SHP77 treated with DMSO at 0.1 percent for 48 hours (cell line): Measurements from ENCODE around the gene TAX1BP1.

Experiments used
- DNase-seq: peaks from one replicate; lab custom pipeline; 2025; lab: John Stamatoyannopoulos, UW

TAX1BP1 gene

GRCh38 chr7:27781188-27781587 is 41.2 kb downstream of the TAX1BP1 start:
- no peak for DNase-seq

GRCh38 chr7:27782849-27783248 is 42.9 kb downstream of the TAX1BP1 start:
- no peak for DNase-seq

- DNase-seq = no peak
These were observed 44.6 kb downstream of the TAX1BP1 start for GRCh38 chr7:27784399-27785053.

- DNase-seq = no peak
These were observed 48.5 kb downstream of the TAX1BP1 start for GRCh38 chr7:27788437-27788836.

GRCh38 chr7:27793780-27794179 is 53.8 kb downstream of the TAX1BP1 start:
- DNase-seq = no peak

GRCh38 chr7:27795977-27796376 is 56.0 kb downstream of the TAX1BP1 start:
- DNase-seq = no peak

- DNase-seq = no peak
These were observed 59.2 kb downstream of the TAX1BP1 start for GRCh38 chr7:27799212-27799611.

- no peak for DNase-seq
These were observed 63.0 kb downstream of the TAX1BP1 start for GRCh38 chr7:27802999-27803398.

- DNase-seq = no peak
These were observed 64.2 kb downstream of the TAX1BP1 start for GRCh38 chr7:27804139-27804538.

GRCh38 chr7:27808626-27809025 is 68.7 kb downstream of the TAX1BP1 start:
- DNase-seq = no peak

- no peak for DNase-seq
These were observed 70.2 kb downstream of the TAX1BP1 start for GRCh38 chr7:27810186-27810585.

- DNase-seq = no peak
These were observed 72.7 kb downstream of the TAX1BP1 start for GRCh38 chr7:27812706-27813105.

- DNase-seq = no peak
These were observed 82.3 kb downstream of the TAX1BP1 start for GRCh38 chr7:27822245-27822644.

GRCh38 chr7:27825891-27826290 is 85.9 kb downstream of the TAX1BP1 start:
- no peak for DNase-seq

- DNase-seq = no peak
These were observed 86.4 kb downstream of the TAX1BP1 start for GRCh38 chr7:27826357-27826756.

GRCh38 chr7:27834179-27834921 is 94.4 kb downstream of the TAX1BP1 start:
- DNase-seq = no peak

- no peak for DNase-seq
These were observed 95.4 kb downstream of the TAX1BP1 start for GRCh38 chr7:27835376-27835775.

- no peak for DNase-seq
These were observed 96.6 kb downstream of the TAX1BP1 start for GRCh38 chr7:27836536-27836935.

GRCh38 chr7:27839099-27839498 is 99.1 kb downstream of the TAX1BP1 start:
- DNase-seq = no peak

GRCh38 chr7:27840313-27840712 is 100.4 kb downstream of the TAX1BP1 start:
- DNase-seq = no peak

GRCh38 chr7:27840760-27841364 is 100.9 kb downstream of the TAX1BP1 start:
- DNase-seq = no peak

GRCh38 chr7:27842094-27842692 is 102.2 kb downstream of the TAX1BP1 start:
- no peak for DNase-seq

GRCh38 chr7:27842851-27843250 is 102.9 kb downstream of the TAX1BP1 start:
- DNase-seq = no peak
